ENCODE results near the gene NKX1-1.

Gene NKX1-1

GRCh38 chr4:1419708-1420107 lies 13.5 kb upstream of the NKX1-1 start:
- no peak for DNase-seq
- H3K79me2 ChIP-seq (ENCODE audit: insufficient read depth, low read length), result no peaks in the 10 kb centered on the region
- peaks cover 2% of the 10 kb centered on the region; the same call in 1 of the 2 replicates for H4K20me1 ChIP-seq (ENCODE audit: insufficient read depth, low read length)
- ATAC-seq (ENCODE audit: insufficient read depth, low read depth), result no peak
- H3K9me3 ChIP-seq (ENCODE audit: insufficient read depth, low read length, severe bottlenecking), result no peaks in the 10 kb centered on the region
- H3K9ac ChIP-seq (ENCODE audit: low read depth, low read length), result no peak overlapping the region
- no peak overlapping the region for H2AFZ ChIP-seq (ENCODE audit: low read depth, low read length)
- H3K36me3 ChIP-seq (ENCODE audit: insufficient read depth, low read length), result no peaks in the 10 kb centered on the region
- H3K27ac ChIP-seq (ENCODE audit: low read length), result no peak overlapping the region
- TF ChIP-seq, protein P1, sequence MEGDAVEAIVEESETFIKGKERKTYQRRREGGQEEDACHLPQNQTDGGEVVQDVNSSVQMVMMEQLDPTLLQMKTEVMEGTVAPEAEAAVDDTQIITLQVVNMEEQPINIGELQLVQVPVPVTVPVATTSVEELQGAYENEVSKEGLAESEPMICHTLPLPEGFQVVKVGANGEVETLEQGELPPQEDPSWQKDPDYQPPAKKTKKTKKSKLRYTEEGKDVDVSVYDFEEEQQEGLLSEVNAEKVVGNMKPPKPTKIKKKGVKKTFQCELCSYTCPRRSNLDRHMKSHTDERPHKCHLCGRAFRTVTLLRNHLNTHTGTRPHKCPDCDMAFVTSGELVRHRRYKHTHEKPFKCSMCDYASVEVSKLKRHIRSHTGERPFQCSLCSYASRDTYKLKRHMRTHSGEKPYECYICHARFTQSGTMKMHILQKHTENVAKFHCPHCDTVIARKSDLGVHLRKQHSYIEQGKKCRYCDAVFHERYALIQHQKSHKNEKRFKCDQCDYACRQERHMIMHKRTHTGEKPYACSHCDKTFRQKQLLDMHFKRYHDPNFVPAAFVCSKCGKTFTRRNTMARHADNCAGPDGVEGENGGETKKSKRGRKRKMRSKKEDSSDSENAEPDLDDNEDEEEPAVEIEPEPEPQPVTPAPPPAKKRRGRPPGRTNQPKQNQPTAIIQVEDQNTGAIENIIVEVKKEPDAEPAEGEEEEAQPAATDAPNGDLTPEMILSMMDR (IDR thresholded peaks at IDR 0.05; ENCODE audit: borderline replicate concordance, extremely low read depth, low read length, poor library complexity, severe bottlenecking), result no peak
- no peak for TF ChIP-seq EZH2 (IDR thresholded peaks at IDR 0.05; ENCODE audit: borderline replicate concordance, low read depth, low read length, severe bottlenecking)
- no peak overlapping the region for H3K4me2 ChIP-seq (ENCODE audit: insufficient read depth, low read length)
- H3K4me3 ChIP-seq (ENCODE audit: low read depth in 1 of 2, low read length in 2 of 2), result no peak overlapping the region
- no peaks in the 10 kb centered on the region for H3K4me1 ChIP-seq (ENCODE audit: insufficient read depth, low read length)
- no peaks in the 10 kb centered on the region for H3K27me3 ChIP-seq (ENCODE audit: insufficient read depth, low read length, poor library complexity)

DNA sequence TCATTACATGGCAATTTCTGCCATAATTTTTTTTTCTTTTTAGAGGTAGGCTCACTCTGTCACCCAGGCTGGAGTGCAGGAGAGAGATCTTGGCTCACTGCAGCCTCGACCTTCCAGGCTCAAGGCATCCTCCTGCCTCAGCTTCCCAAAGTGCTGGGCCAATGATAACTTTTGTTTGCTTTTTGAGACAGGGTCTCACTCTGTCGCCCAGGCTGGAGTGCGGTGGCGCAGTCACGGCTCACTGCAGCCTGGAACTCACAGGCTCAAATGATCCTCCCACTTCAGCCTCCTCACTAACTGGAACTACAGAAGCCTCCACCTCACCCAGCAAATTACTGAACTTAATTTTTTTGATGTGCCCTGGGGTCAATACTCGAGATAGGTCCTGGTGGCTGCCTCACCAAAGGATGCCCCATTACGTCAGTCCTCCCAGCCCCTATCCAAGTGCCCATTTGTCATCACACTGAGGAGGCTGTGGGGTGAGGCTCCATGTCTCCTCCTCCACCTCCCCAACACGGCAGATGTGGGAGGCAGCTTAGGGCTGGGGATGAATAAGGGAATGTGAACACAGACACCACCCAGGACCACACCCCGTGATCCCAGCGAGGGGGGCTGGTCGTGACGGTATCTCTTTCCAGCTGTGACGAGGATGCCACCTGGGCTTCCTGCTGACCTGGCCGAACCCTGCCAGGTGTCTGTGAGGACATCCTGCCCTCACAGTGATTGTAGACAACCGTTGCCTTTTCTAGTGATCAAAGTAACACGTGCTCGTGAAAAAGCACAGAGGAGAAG lies 12.4 kb upstream of the NKX1-1 start:
- H3K27me3 ChIP-seq (ENCODE audit: insufficient read depth, low read length, poor library complexity), result no peaks in the 10 kb centered on the region
- TF ChIP-seq EZH2 (IDR thresholded peaks at IDR 0.05; ENCODE audit: borderline replicate concordance, low read depth, low read length, severe bottlenecking), result no peak
- TF ChIP-seq, protein P1 (IDR thresholded peaks at IDR 0.05; ENCODE audit: borderline replicate concordance, extremely low read depth, low read length, poor library complexity, severe bottlenecking), result no peak

GRCh38 chr4:1417522-1418390 lies 11.5 kb upstream of the NKX1-1 start:
- no peak for TF ChIP-seq EZH2 (IDR thresholded peaks at IDR 0.05; ENCODE audit: borderline replicate concordance, low read depth, low read length, severe bottlenecking)
- TF ChIP-seq, protein P1 (IDR thresholded peaks at IDR 0.05; ENCODE audit: borderline replicate concordance, extremely low read depth, low read length, poor library complexity, severe bottlenecking), result no peak
- no peak overlapping the region for H3K27ac ChIP-seq (ENCODE audit: low read length)
- H3K4me3 ChIP-seq (ENCODE audit: low read depth in 1 of 2, low read length in 2 of 2), result no peak overlapping the region
- H3K9ac ChIP-seq (ENCODE audit: low read depth, low read length), result no peak overlapping the region
- H3K4me2 ChIP-seq (ENCODE audit: insufficient read depth, low read length), result no peak overlapping the region
- H3K79me2 ChIP-seq (ENCODE audit: insufficient read depth, low read length), result no peaks in the 10 kb centered on the region
- no peaks in the 10 kb centered on the region for H3K36me3 ChIP-seq (ENCODE audit: insufficient read depth, low read length)
- H3K9me3 ChIP-seq (ENCODE audit: insufficient read depth, low read length, severe bottlenecking), result no peaks in the 10 kb centered on the region
- ATAC-seq (ENCODE audit: insufficient read depth, low read depth), result no peak
- no peak for DNase-seq
- no peak overlapping the region for H2AFZ ChIP-seq (ENCODE audit: low read depth, low read length)
- no peaks in the 10 kb centered on the region for H3K27me3 ChIP-seq (ENCODE audit: insufficient read depth, low read length, poor library complexity)
- peaks cover 2% of the 10 kb centered on the region; the same call in 1 of the 2 replicates for H4K20me1 ChIP-seq (ENCODE audit: insufficient read depth, low read length)
- H3K4me1 ChIP-seq (ENCODE audit: insufficient read depth, low read length), result no peaks in the 10 kb centered on the region

More for the DNA sequence above, 12.4 kb upstream of the NKX1-1 start:
- peaks cover 2% of the 10 kb centered on the region; the same call in 1 of the 2 replicates for H4K20me1 ChIP-seq (ENCODE audit: insufficient read depth, low read length)
- DNase-seq, result no peak
- H3K9me3 ChIP-seq (ENCODE audit: insufficient read depth, low read length, severe bottlenecking), result no peaks in the 10 kb centered on the region
- no peak overlapping the region for H2AFZ ChIP-seq (ENCODE audit: low read depth, low read length)
- no peak overlapping the region for H3K4me2 ChIP-seq (ENCODE audit: insufficient read depth, low read length)
- no peak overlapping the region for H3K27ac ChIP-seq (ENCODE audit: low read length)
- ATAC-seq (ENCODE audit: insufficient read depth, low read depth), result no peak
- H3K36me3 ChIP-seq (ENCODE audit: insufficient read depth, low read length), result no peaks in the 10 kb centered on the region
- H3K4me3 ChIP-seq (ENCODE audit: low read depth in 1 of 2, low read length in 2 of 2), result no peak overlapping the region
- no peak overlapping the region for H3K9ac ChIP-seq (ENCODE audit: low read depth, low read length)
- H3K4me1 ChIP-seq (ENCODE audit: insufficient read depth, low read length), result no peaks in the 10 kb centered on the region
- H3K79me2 ChIP-seq (ENCODE audit: insufficient read depth, low read length), result no peaks in the 10 kb centered on the region
